Mucosa of descending colon (tissue), 3 donors: ENCODE measurements around the gene FCER1G. TPM values are rescaled to one million over a fixed set of nuclear protein-coding genes. Genes with fewer than 3 reads are reported as not detected.

Experiments used
- ATAC-seq: fragments of 200-7000 bp; cut with Tn5 transposase; one replicate; pipeline ENCODE4 v1.9.1; 2020; ENCODE audit warnings: mild to moderate bottlenecking, moderate library complexity
- DNase-seq, 3 donors: peaks; one replicate each; pipeline ENCODE4 v3.0.0-alpha.2; 2020
- H3K36me3 ChIP-seq: fragments of 200-600 bp; one replicate; pipeline ENCODE4 v1.8.0; 2021; ENCODE audit warnings: low read depth, mild to moderate bottlenecking
- H3K4me1 ChIP-seq: fragments of 200-600 bp; one replicate; pipeline ENCODE4 v1.8.0; 2021; ENCODE audit warnings: low read depth, mild to moderate bottlenecking
- H3K4me3 ChIP-seq: fragments of 200-600 bp; one replicate; pipeline ENCODE4 v1.8.0; 2021; ENCODE audit warnings: mild to moderate bottlenecking
- H3K9me3 ChIP-seq: fragments of 200-600 bp; one replicate; pipeline ENCODE4 v1.8.0; 2021; ENCODE audit warnings: mild to moderate bottlenecking
- CTCF ChIP-seq: fragments of 200-600 bp; IDR thresholded peaks from one replicate; pipeline ENCODE4 v1.8.0; 2022; ENCODE audit warnings: antibody characterized with exemption, mild to moderate bottlenecking
- intact Hi-C, 2 donors: fragments of 100-400 bp; cut with DNase I in 1 of 2; cut with micrococcal nuclease in 1 of 2; formaldehyde crosslinking; loops; one replicate each; pipeline versions ENCODE4 v1.11.0 to v1.11.1; 2022; cut with DNase I, micrococcal nuclease
- total RNA-seq, 3 donors: library from RNA; stranded (reverse); fragmentation: NEBNext Ultra II Directional in 2 of 3; extraction: Animal tissue kit (Norgen Biotek cat#: 25700) in 2 of 3; gene quantifications; one replicate each; pipeline versions ENCODE4 v1.2.1 to v1.2.4, GENCODE V29; 2021 to 2023
- donor health status: DM: no; HTN: no; CAD: no; lungs with moderate emphysema.
- donor health status: DM: no; HTN: no; CAD: no.
- donor health status: DM: no; HTN: yes; CAD: no.

FCER1G gene
- total RNA-seq, 3 donors from 2014 or later = 5.8 to 43.9 (median 27.1) TPM

- Histone ChIP-seq H3K9me3 (no peaks in the 10 kb centered on the region), H3K36me3 (peaks cover 4% of the 10 kb centered on the region), H3K4me3 (peak within 1 kb of the TSS; percentile 59), H3K4me1 (peaks cover 26% of the 10 kb centered on the region)
- peak; percentile 15 for TF ChIP-seq CTCF
- DNase-seq = peak; percentile 96 to 98 (median 98)
- intact Hi-C loops = no loop called here
- peak; percentile 96 for ATAC-seq
Measured at GRCh38 chr1:161201836-161202712, 13.0 kb upstream of the FCER1G start, which contains the start of gene NDUFS2. Gene NDUFS2 (plus strand): TSS chr1:161202367. CDS start chr1:161202386, 19 bp downstream.

DNA sequence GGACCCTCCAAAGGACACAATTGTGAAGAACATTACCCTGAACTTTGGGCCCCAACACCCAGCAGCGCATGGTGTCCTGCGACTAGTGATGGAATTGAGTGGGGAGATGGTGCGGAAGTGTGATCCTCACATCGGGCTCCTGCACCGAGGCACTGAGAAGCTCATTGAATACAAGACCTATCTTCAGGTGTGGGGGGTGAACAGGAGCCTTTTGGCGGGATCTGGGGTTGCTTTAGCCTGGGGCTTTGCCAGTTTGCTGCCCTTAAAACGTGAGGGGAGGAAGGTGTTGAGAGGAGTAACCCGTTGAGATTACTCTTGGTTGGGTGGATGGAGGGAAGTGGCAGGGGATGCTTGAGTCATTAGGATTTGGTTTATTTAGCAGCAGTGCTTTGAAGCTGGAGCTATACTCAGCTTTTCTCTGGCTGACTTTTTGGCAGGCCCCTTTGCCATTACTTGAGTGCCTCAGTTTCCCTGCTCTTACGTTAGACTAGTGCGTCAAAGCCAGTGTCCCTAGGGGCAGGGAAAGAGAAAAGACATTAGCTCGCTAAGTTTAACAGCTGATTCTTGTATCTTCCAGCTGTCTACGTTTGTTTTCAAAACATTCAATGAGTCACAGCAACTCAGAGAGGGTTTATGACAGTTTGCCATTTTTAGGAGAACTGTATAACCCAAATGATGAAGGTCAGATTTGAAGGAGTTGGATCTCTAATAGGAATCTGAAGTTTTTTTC, 8.5 kb upstream of the FCER1G start:
- no peak for TF ChIP-seq CTCF
- H3K4me1 ChIP-seq = peaks cover 22% of the 10 kb centered on the region
- ATAC-seq = no peak
- no peak overlapping the region for H3K4me3 ChIP-seq
- DNase-seq = no peak
- no peaks in the 10 kb centered on the region for H3K9me3 ChIP-seq
- peaks cover 5% of the 10 kb centered on the region for H3K36me3 ChIP-seq
- intact Hi-C loops = no loop called here

DNA sequence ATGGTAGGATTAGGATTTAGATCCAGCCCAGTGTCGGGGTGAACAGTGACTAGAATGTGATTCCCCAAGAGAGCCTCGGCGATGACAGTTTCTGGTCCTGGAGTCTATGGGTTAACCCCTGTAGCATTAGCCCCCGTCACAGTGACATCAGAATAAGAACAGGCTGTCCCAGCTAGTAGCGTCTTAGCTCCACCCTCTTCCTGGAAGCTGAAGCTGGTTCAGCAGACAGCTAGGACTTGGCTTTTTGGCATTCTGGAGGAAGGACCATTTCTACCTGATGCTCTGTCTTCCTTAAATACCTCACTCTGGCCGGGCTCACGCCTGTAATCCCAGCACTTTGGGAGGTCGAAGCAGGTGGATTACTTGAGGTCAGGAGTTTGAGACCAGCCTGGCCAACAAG, 7.9 kb upstream of the FCER1G start:
- peak; percentile 17 for ATAC-seq
- intact Hi-C loops = no loop called here
- no peak overlapping the region for H3K4me3 ChIP-seq

DNA sequence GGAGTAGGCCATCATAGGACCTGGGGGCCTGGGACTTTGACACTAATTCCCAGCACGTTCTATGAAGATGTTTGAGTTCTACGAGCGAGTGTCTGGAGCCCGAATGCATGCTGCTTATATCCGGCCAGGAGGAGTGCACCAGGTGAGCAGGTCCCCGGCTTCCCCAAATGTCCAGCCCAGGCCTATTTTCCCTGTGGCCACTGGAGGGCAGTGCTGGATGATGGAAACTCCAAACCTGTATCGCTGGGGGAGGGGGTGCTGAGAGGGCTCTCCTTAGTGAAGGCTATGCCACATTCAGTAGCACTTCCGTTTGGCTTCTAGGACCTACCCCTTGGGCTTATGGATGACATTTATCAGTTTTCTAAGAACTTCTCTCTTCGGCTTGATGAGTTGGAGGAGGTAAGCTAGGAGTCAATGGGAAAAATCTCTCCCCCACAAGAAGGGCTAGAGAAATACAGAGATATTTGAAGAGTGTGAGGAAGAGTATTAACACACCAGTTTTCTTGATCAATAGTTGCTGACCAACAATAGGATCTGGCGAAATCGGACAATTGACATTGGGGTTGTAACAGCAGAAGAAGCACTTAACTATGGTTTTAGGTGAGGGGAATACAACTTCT, 5.2 kb upstream of the FCER1G start:
- H3K9me3 ChIP-seq = no peaks in the 10 kb centered on the region
- intact Hi-C loops = no loop called here
- H3K36me3 ChIP-seq = peaks cover 14% of the 10 kb centered on the region
- ATAC-seq (peak; percentile 92), DNase-seq (peak; percentile 62 to 78 (median 75))
- H3K4me3 ChIP-seq = no peak overlapping the region
- peaks cover 6% of the 10 kb centered on the region for H3K4me1 ChIP-seq
- TF ChIP-seq CTCF = peak; percentile 79

More for the DNA sequence above, 7.9 kb upstream of the FCER1G start:
- TF ChIP-seq CTCF = no peak
- peak in 1 of 3 donors; percentile 50 for DNase-seq
- H3K4me1 ChIP-seq = peaks cover 17% of the 10 kb centered on the region
- H3K36me3 ChIP-seq = peaks cover 8% of the 10 kb centered on the region
- no peaks in the 10 kb centered on the region for H3K9me3 ChIP-seq

GRCh38 chr1:161214369-161214768, 726 bp upstream of the FCER1G start:
- ATAC-seq (no peak), DNase-seq (no peak)
- intact Hi-C loops = no loop called here
- Histone ChIP-seq H3K9me3 (no peaks in the 10 kb centered on the region), H3K4me1 (peaks cover 2% of the 10 kb centered on the region), H3K4me3 (no peak overlapping the region), H3K36me3 (peaks cover 14% of the 10 kb centered on the region)
- TF ChIP-seq CTCF = no peak
